Hepatocyte (in vitro differentiated cells): ENCODE results near the gene HIGD1A.

Source experiments
- EZH2 ChIP-seq: fragments of 200-600 bp; sonication (generic); IDR thresholded peaks from 2 replicates; pipeline ENCODE4 v1.6.1; 2016; ENCODE audit warnings: antibody characterized with exemption, mild to moderate bottlenecking, borderline replicate concordance
- EZH2phosphoT487 ChIP-seq: fragments of 200-600 bp; sonication (generic); IDR thresholded peaks from one replicate; pipeline ENCODE4 v1.6.1; 2018; ENCODE audit warnings: antibody characterized with exemption, mild to moderate bottlenecking, low read depth, moderate library complexity; ENCODE audit not compliant: unreplicated experiment, severe bottlenecking
- TF ChIP-seq, protein P1 (sequence below): fragments of 200-600 bp; sonication (generic); IDR thresholded peaks from 2 replicates; pipeline ENCODE4 v1.5.1; 2016; ENCODE audit warnings: antibody characterized with exemption, mild to moderate bottlenecking; ENCODE audit not compliant: poor library complexity

DNA sequence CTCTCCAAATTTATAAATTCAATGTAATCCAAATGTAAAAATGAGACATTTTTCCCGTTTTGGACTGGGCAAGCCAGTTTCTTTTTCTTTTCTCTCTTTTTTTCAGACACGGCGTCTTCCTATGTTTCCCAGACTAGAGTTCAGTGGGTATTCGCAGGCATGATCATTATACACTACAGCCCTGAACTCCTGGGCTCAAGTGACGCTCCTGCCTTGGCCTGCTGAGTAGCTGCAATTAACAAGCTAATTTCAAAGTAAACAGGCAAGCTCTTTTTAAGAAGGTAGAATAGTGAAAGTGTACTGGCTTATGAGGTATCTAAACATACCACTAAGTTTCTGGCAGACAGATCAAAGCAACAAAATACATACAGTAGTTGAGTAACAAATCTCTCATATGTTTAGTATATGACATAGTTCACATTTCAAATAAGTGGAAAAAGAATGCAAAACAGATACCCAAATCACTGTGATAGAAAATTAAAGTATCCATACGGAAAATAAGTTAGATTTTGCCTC, 13.5 kb downstream of the HIGD1A start:
- no peak for TF ChIP-seq EZH2
- TF ChIP-seq, protein P1, sequence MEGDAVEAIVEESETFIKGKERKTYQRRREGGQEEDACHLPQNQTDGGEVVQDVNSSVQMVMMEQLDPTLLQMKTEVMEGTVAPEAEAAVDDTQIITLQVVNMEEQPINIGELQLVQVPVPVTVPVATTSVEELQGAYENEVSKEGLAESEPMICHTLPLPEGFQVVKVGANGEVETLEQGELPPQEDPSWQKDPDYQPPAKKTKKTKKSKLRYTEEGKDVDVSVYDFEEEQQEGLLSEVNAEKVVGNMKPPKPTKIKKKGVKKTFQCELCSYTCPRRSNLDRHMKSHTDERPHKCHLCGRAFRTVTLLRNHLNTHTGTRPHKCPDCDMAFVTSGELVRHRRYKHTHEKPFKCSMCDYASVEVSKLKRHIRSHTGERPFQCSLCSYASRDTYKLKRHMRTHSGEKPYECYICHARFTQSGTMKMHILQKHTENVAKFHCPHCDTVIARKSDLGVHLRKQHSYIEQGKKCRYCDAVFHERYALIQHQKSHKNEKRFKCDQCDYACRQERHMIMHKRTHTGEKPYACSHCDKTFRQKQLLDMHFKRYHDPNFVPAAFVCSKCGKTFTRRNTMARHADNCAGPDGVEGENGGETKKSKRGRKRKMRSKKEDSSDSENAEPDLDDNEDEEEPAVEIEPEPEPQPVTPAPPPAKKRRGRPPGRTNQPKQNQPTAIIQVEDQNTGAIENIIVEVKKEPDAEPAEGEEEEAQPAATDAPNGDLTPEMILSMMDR: no peak
- no peak for TF ChIP-seq EZH2phosphoT487
